Coronary artery (tissue), 2 donors: ENCODE measurements around the gene GDF10.

Experiments
- DNase-seq: peaks from one replicate; pipeline ENCODE4 v3.0.0-alpha.2; 2017; ENCODE audit warnings: low spot score
- H3K27ac ChIP-seq, 2 donors: fragments of 200-600 bp; sonication (generic); one replicate each; pipeline ENCODE4 v1.5.1; 2016 to 2019
- H3K4me3 ChIP-seq: fragments of 200-600 bp; sonication (generic); 2 replicates; pipeline ENCODE4 v1.5.1; 2016; ENCODE audit warnings: mild to moderate bottlenecking, moderate library complexity
- TF ChIP-seq, protein P1 (sequence below): fragments of 200-600 bp; sonication (generic); IDR thresholded peaks from one replicate; pipeline ENCODE4 v1.5.1; 2019; ENCODE audit warnings: antibody characterized with exemption

Gene GDF10

DNA sequence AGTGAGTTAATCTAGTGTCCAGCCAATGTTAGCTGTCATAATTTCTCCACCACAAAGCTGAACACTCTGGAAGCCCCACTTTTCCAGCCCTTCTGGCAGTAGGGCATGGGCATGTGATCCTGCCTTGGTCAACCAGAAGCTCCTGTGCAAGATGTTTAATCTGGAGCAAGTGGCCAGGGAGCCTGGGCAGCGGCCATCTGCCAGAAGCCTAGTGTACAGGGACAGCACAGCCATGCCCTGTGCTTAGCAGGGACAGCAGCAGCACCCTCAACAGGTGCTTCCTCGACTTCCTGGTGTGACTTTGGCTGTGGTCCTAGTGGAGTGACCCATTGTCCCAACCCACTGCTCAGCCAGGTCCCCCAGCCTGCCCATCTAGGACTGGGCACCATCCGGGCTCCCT is 58.5 kb downstream of the GDF10 start:
- no peak overlapping the region for H3K4me3 ChIP-seq
- TF ChIP-seq, protein P1, sequence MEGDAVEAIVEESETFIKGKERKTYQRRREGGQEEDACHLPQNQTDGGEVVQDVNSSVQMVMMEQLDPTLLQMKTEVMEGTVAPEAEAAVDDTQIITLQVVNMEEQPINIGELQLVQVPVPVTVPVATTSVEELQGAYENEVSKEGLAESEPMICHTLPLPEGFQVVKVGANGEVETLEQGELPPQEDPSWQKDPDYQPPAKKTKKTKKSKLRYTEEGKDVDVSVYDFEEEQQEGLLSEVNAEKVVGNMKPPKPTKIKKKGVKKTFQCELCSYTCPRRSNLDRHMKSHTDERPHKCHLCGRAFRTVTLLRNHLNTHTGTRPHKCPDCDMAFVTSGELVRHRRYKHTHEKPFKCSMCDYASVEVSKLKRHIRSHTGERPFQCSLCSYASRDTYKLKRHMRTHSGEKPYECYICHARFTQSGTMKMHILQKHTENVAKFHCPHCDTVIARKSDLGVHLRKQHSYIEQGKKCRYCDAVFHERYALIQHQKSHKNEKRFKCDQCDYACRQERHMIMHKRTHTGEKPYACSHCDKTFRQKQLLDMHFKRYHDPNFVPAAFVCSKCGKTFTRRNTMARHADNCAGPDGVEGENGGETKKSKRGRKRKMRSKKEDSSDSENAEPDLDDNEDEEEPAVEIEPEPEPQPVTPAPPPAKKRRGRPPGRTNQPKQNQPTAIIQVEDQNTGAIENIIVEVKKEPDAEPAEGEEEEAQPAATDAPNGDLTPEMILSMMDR: no peak
- peak; percentile 52 for DNase-seq
- no peak overlapping the region for H3K27ac ChIP-seq

DNA sequence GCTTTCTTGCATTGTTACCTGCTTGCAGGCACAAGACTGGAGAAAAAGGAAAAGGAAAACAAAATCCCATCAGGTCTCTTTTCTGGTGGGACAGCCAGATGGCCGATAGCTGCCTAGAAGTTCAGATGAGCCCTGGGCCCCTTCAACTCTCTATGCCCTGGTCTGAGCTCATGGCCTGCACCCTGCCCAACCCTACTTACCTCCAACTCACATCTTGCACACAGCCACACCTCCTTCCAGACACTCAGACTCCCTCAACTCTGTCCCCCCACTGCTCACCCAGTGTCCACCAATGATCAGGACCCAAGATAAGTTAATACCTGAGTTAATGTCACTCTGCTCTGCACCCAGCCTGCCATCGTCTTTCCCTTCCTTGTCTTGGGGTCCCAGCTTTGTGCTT is 59.1 kb downstream of the GDF10 start:
- peak; percentile 50 for DNase-seq
- H3K27ac ChIP-seq: no peak overlapping the region

DNA sequence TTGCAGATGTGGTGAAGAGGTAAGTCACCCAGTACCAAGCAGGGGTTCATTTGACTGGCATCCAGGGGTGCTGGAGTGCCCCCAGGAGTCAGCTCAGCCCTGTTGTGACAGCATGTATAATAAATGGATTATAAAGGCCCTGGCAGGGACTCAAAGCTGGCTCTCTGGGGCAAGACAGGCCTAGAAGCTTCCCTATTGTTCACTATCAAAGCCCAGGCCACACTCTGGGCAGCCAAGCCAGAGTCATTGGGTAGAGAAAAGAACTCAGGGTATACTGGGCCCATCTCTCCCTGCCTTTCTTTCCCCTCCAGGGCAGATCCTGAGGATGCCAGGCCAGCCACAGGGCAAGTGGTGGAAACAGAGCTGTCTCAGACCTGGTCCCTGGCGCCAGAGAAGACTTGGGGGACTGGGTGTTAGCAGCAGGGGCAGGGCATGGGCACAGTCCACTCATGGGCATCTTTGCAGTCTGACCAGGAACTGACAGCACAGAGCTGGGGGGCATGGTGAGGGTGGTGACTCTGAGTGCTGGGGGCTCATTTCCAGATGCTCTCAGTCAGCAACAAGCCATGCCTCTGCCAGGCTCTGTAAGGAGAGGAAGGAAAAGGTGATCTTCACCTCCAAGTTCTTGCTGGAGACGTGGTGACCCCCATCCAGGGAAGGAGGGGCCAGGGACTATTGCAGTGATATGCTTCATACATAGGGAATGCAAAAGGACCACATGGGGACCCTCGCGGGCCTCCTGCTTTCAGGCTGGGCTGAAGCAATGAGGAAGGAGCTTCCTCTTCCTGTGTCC is 59.8 kb downstream of the GDF10 start:
- peak; percentile 50 for DNase-seq
- Histone ChIP-seq H3K27ac (no peak overlapping the region), H3K4me3 (no peak overlapping the region)
- TF ChIP-seq, protein P1: no peak

More for the DNA sequence above, 59.1 kb downstream of the GDF10 start:
- no peak overlapping the region for H3K4me3 ChIP-seq
- TF ChIP-seq, protein P1: no peak

DNA sequence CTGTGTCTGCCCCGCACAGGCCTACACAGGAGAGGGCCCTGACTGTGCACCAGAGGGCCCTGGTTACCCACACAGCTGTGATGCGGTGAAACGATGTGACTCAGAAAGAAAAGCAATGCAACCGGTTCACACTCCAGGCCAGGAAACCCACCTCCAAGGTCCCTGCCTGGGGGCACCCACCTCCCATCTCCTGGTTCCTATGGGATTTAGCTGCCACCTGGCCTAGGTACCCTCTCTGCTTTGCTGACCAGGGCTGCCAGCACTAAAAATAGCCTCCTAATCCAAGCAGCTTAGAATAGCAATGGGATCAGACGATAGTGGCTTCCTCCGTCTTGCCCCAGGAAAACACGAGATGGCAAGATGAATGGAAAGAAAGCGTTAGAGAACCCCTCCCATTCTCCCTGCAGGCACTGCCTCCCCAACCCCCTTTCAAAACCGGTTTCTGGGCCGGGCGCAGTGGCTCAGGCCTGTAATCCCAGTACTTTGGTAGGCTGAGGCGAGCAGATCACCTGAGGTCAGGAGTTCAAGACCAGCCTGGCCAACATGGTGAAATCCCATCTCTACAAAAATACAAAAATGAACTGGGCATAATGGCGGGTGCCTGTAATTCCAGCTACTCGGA is 60.5 kb downstream of the GDF10 start:
- Histone ChIP-seq H3K27ac (no peak overlapping the region), H3K4me3 (no peak overlapping the region)
- DNase-seq: peak; percentile 57
- TF ChIP-seq, protein P1: no peak

DNA sequence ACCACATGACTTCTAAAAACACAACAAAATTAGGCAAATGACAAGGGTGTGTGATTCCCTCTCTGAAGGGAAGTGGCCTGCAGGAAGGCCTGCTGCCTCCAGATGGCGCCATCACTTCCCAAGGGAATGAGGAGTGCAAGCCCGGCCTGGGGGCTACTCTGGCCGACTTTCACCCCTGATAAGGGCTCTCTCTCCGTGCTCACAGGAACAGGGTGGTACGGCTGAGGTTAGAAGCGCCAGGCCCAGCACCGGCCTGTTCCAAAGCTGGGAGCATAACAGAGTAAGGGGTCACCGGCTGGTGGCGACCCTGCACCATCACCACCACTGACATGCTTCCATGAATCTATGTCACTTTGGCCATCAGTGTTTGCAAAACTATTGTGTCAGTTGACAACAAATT is 61.3 kb downstream of the GDF10 start:
- no peak overlapping the region for H3K27ac ChIP-seq
- TF ChIP-seq, protein P1: peak; percentile 33
- DNase-seq: peak; percentile 45

DNA sequence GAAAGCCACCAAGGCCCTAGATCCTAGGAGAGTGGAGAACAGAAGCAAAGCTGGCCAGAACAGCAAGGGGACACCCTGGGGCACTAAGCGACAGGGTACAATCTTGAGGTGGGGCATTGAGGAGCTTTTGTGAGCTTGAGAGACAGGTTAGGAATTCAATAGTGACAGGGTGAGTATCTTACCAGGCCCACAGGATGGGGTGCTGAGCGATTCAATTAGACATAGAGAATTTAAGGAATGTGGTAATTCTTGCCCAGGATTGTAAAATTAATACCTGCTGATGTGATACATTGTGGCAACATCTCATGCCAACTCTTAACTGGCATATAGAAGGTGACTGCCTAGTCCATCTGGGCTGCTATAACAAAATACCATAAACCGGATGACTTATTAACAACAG is 62.2 kb downstream of the GDF10 start:
- H3K4me3 ChIP-seq: no peak overlapping the region
- peak; percentile 14 for DNase-seq

More for the DNA sequence above, 61.3 kb downstream of the GDF10 start:
- no peak overlapping the region for H3K4me3 ChIP-seq

More for the DNA sequence above, 62.2 kb downstream of the GDF10 start:
- TF ChIP-seq, protein P1: no peak
- no peak overlapping the region for H3K27ac ChIP-seq
